Activated B cell treated with CpG ODN at 0.5 μM for 24 hours (primary cell): ENCODE measurements around the gene FNIP1. TPM values are rescaled to one million over a fixed set of nuclear protein-coding genes. Genes with fewer than 3 reads are reported as not detected.
"Not testable (repeated sequence)": the region's sequence is repeated elsewhere in the genome, so short reads cannot be mapped to it uniquely, and the experiment has no call there.

ENCODE experiments used
- ATAC-seq: fragments of 200-7000 bp; cut with Tn5 transposase; one replicate; pipeline ENCODE4 v1.10.0; 2021; ENCODE audit warnings: low read depth, mild to moderate bottlenecking, moderate library complexity
- CTCF ChIA-PET: fragments of 350-600 bp; sonication (Branson Sonifier 250); formaldehyde crosslinking; loops from one replicate; lab custom pipeline; 2021; ENCODE audit warnings: antibody characterized with exemption; lab: Charles Lee
- POLR2A ChIA-PET: fragments of 350-600 bp; sonication (Branson Sonifier 250); formaldehyde crosslinking; loops from one replicate; lab custom pipeline; 2021; ENCODE audit warnings: antibody characterized with exemption; lab: Charles Lee
- DNase-seq: peaks from one replicate; pipeline ENCODE4 v3.0.0; 2022
- H3K27ac Mint-ChIP-seq: one replicate; pipeline ENCODE4 v1.8.0; 2020; ENCODE audit warnings: mixed read lengths
- H3K27me3 Mint-ChIP-seq: one replicate; pipeline ENCODE4 v1.8.0; 2021; ENCODE audit warnings: mixed read lengths
- H3K36me3 Mint-ChIP-seq: one replicate; pipeline ENCODE4 v1.8.0; 2021; ENCODE audit warnings: low read depth, mixed read lengths
- H3K4me1 Mint-ChIP-seq: one replicate; pipeline ENCODE4 v1.8.0; 2021; ENCODE audit warnings: mixed read lengths
- H3K4me3 Mint-ChIP-seq: one replicate; pipeline ENCODE4 v1.8.0; 2020; ENCODE audit warnings: mild to moderate bottlenecking, mixed read lengths
- H3K9me3 Mint-ChIP-seq: one replicate; pipeline ENCODE4 v1.8.0; 2020; ENCODE audit warnings: mixed read lengths
- CTCF ChIP-seq: fragments of 200-600 bp; IDR thresholded peaks from one replicate; pipeline ENCODE4 v1.8.0; 2022; ENCODE audit warnings: antibody characterized with exemption, mild to moderate bottlenecking
- intact Hi-C: fragments of 100-400 bp; cut with micrococcal nuclease; formaldehyde crosslinking; loops from one replicate; pipeline ENCODE4 v1.15.1; 2024
- total RNA-seq: library from RNA; stranded (reverse); gene quantifications from 2 replicates; pipeline ENCODE4 v1.2.3, GENCODE V29; 2022

FNIP1 gene
- total RNA-seq = 29.8 and 34.0 TPM in 2 replicates

GRCh38 chr5:131796793-131797693 lies at the start of gene FNIP1:
Gene FNIP1 (minus strand): TSS chr5:131797017. CDS start chr5:131796921, 96 bp downstream.
- ChIA-PET POLR2A (interaction anchor here (0.6 to 1.9 kb wide), 14 partner anchors 8 to 223 kb away, joined by 3 to 20 read pairs (median 4); no protein-coding TSS in a partner anchor), CTCF (interaction anchor here (3.0 kb wide), 1 partner anchor 207 kb away, joined by 11 read pairs; no protein-coding TSS in a partner anchor)
- peak within 1 kb of the TSS; percentile 91 for H3K27ac Mint-ChIP-seq
- peaks cover 33% of the 10 kb centered on the region for H3K4me1 Mint-ChIP-seq
- H3K27me3 Mint-ChIP-seq = no peaks in the 10 kb centered on the region
- H3K36me3 Mint-ChIP-seq = peaks cover 23% of the 10 kb centered on the region
- H3K4me3 Mint-ChIP-seq = peak within 1 kb of the TSS; percentile 97
- no peaks in the 10 kb centered on the region for H3K9me3 Mint-ChIP-seq
- ATAC-seq (peak; percentile 94), DNase-seq (peak; percentile 99)
- no peak for TF ChIP-seq CTCF
- intact Hi-C loops = loop anchor here (1.0 to 10.0 kb wide), 8 partner anchors 52 to 1258 kb away; partner anchors contain the start of genes CDC42SE2, HSPA4, LYRM7 and RAD50

- Mint-ChIP-seq H3K27me3 (peaks cover 5% of the 10 kb centered on the region), H3K4me3 (no peak overlapping the region), H3K27ac (no peak overlapping the region), H3K36me3 (peaks cover 5% of the 10 kb centered on the region), H3K9me3 (peaks cover 43% of the 10 kb centered on the region), H3K4me1 (no peaks in the 10 kb centered on the region)
- ATAC-seq (no peak), DNase-seq (no peak)
- intact Hi-C loops = no loop called here
- TF ChIP-seq CTCF = no peak
- POLR2A ChIA-PET = no interaction called here
- CTCF ChIA-PET = no interaction called here
Measured at GRCh38 chr5:131846536-131846935, 49.7 kb upstream of the FNIP1 start.

- intact Hi-C loops = no loop called here
- POLR2A ChIA-PET = no interaction called here
- Mint-ChIP-seq H3K36me3 (peaks cover 5% of the 10 kb centered on the region), H3K4me1 (no peaks in the 10 kb centered on the region), H3K4me3 (no peak overlapping the region), H3K27ac (no peak overlapping the region), H3K9me3 (peaks cover 43% of the 10 kb centered on the region), H3K27me3 (peaks cover 5% of the 10 kb centered on the region)
- ATAC-seq = no peak
- no peak for DNase-seq
- TF ChIP-seq CTCF = no peak
- CTCF ChIA-PET = no interaction called here
Measured at GRCh38 chr5:131845828-131846227, 49.0 kb upstream of the FNIP1 start.

- POLR2A ChIA-PET, H3K4me1 Mint-ChIP-seq, ATAC-seq, CTCF ChIA-PET, H3K36me3 Mint-ChIP-seq, H3K4me3 Mint-ChIP-seq, H3K27ac Mint-ChIP-seq, intact Hi-C loops, H3K27me3 Mint-ChIP-seq, DNase-seq: not testable (repeated sequence)
- peaks cover 45% of the 10 kb centered on the region for H3K9me3 Mint-ChIP-seq
Measured at GRCh38 chr5:131842971-131843370, 46.2 kb upstream of the FNIP1 start.

GRCh38 chr5:131832702-131833101 lies 35.9 kb upstream of the FNIP1 start:
- CTCF ChIA-PET, H3K4me1 Mint-ChIP-seq, H3K27ac Mint-ChIP-seq, intact Hi-C loops, H3K4me3 Mint-ChIP-seq, H3K27me3 Mint-ChIP-seq, ATAC-seq, H3K36me3 Mint-ChIP-seq, DNase-seq, POLR2A ChIA-PET, H3K9me3 Mint-ChIP-seq: not testable (repeated sequence)

- intact Hi-C loops = no loop called here
- POLR2A ChIA-PET = no interaction called here
- no peaks in the 10 kb centered on the region for H3K36me3 Mint-ChIP-seq
- DNase-seq (no peak), ATAC-seq (no peak)
- CTCF ChIA-PET = no interaction called here
- no peak overlapping the region for H3K27ac Mint-ChIP-seq
- H3K4me3 Mint-ChIP-seq = no peak overlapping the region
- H3K9me3 Mint-ChIP-seq = no peaks in the 10 kb centered on the region
- TF ChIP-seq CTCF = no peak
- peaks cover 2% of the 10 kb centered on the region for H3K27me3 Mint-ChIP-seq
- H3K4me1 Mint-ChIP-seq = peaks cover 7% of the 10 kb centered on the region
Measured at GRCh38 chr5:131825404-131826013, 28.7 kb upstream of the FNIP1 start.
